ENCODE measurements around the gene RAPGEF4. TPM values are rescaled to one million over a fixed set of nuclear protein-coding genes. Genes with fewer than 3 reads are reported as not detected.

RAPGEF4 gene
- total and polyA plus RNA-seq, 2 donors (not counting 1 experiment from before 2014, with no cell fraction given), result 0.22 to 0.30 TPM

- Histone ChIP-seq H3K36me3 (replicated peaks in 1 of 2; ENCODE audit: control extremely low read depth in 1 of 2, control insufficient read depth in 1 of 2, extremely low read depth in 1 of 2, insufficient read depth in 2 of 2, low read length in 1 of 2) (no peaks in the 10 kb centered on the region), H3K9me3 (ENCODE audit: control extremely low read depth in 1 of 3, control insufficient read depth in 2 of 3, insufficient read depth in 1 of 3, low read length in 2 of 3) (no peaks in the 10 kb centered on the region), H3K4me2 (replicated peaks; ENCODE audit: low read depth, low read length, poor library complexity, severe bottlenecking) (no peak overlapping the region), H2AFZ (ENCODE audit: insufficient read depth, low read depth, low read length, poor library complexity, severe bottlenecking) (no peak overlapping the region), H4K20me1 (ENCODE audit: control insufficient read depth, insufficient read depth, low read length, poor library complexity, severe bottlenecking) (no peaks in the 10 kb centered on the region), H3K4me3 (ENCODE audit: control extremely low read depth in 1 of 5, extremely low read depth in 1 of 5, insufficient read depth in 1 of 5, low read depth in 2 of 5, low read length in 4 of 5) (no peak overlapping the region), H3K27me3 (replicated peaks in 1 of 4; ENCODE audit: control extremely low read depth in 1 of 4, control insufficient read depth in 3 of 4, insufficient read depth in 4 of 4, low read length in 3 of 4) (peaks cover 0 to 2% (median 0%) of the 10 kb centered on the region in 4 experiments), H3K79me2 (ENCODE audit: control insufficient read depth, insufficient read depth, low read length) (no peaks in the 10 kb centered on the region), H3K27ac (ENCODE audit: low read length in 2 of 2) (no peak overlapping the region), H3K4me1 (ENCODE audit: control insufficient read depth in 2 of 2, insufficient read depth in 2 of 2, low read length in 2 of 2) (no peaks in the 10 kb centered on the region), H3K9ac (ENCODE audit: low read length) (no peak overlapping the region)
- TF ChIP-seq CTCF (IDR thresholded peaks at IDR 0.05) (no peak), EZH2 (IDR thresholded peaks at IDR 0.05; ENCODE audit: borderline replicate concordance, insufficient read depth, low read depth, low read length, poor library complexity, severe bottlenecking) (no peak)
- peaks cover 7% of the 10 kb centered on the region for H3K27me3 Mint-ChIP-seq
- H3K4me1 Mint-ChIP-seq, result no peaks in the 10 kb centered on the region
- ChIA-PET POLR2A (no interaction called here), CTCF (no interaction called here)
- WGBS (ENCODE audit: insufficient coverage), result 100% methylated on average over 1 of the region's 3 CpGs
- no peak overlapping the region for H3K27ac Mint-ChIP-seq
- H3K9me3 Mint-ChIP-seq (ENCODE audit: insufficient read depth), result no peaks in the 10 kb centered on the region
- intact Hi-C loops (cut with micrococcal nuclease), result no loop called here
- ATAC-seq (ENCODE audit: low read depth), result no peak
- no peak overlapping the region for H3K4me3 Mint-ChIP-seq
- no peak for DNase-seq
Measured at GRCh38 chr2:173053043-173053699, 317.5 kb downstream of the RAPGEF4 start.

GRCh38 chr2:173054466-173054865 lies 318.8 kb downstream of the RAPGEF4 start:
- Histone ChIP-seq H3K27ac (ENCODE audit: low read length in 2 of 2) (no peak overlapping the region), H3K27me3 (replicated peaks in 1 of 4; ENCODE audit: control extremely low read depth in 1 of 4, control insufficient read depth in 3 of 4, insufficient read depth in 4 of 4, low read length in 3 of 4) (no peaks in the 10 kb centered on the region), H3K4me2 (replicated peaks; ENCODE audit: low read depth, low read length, poor library complexity, severe bottlenecking) (no peak overlapping the region), H3K4me1 (ENCODE audit: control insufficient read depth in 2 of 2, insufficient read depth in 2 of 2, low read length in 2 of 2) (peaks cover 7 to 8% of the 10 kb centered on the region in 2 donors), H3K79me2 (ENCODE audit: control insufficient read depth, insufficient read depth, low read length) (no peaks in the 10 kb centered on the region), H3K36me3 (replicated peaks in 1 of 2; ENCODE audit: control extremely low read depth in 1 of 2, control insufficient read depth in 1 of 2, extremely low read depth in 1 of 2, insufficient read depth in 2 of 2, low read length in 1 of 2) (no peaks in the 10 kb centered on the region), H3K9me3 (ENCODE audit: control extremely low read depth in 1 of 3, control insufficient read depth in 2 of 3, insufficient read depth in 1 of 3, low read length in 2 of 3) (no peaks in the 10 kb centered on the region), H3K9ac (ENCODE audit: low read length) (no peak overlapping the region), H3K4me3 (ENCODE audit: control extremely low read depth in 1 of 5, extremely low read depth in 1 of 5, insufficient read depth in 1 of 5, low read depth in 2 of 5, low read length in 4 of 5) (no peak overlapping the region), H4K20me1 (ENCODE audit: control insufficient read depth, insufficient read depth, low read length, poor library complexity, severe bottlenecking) (no peaks in the 10 kb centered on the region), H2AFZ (ENCODE audit: insufficient read depth, low read depth, low read length, poor library complexity, severe bottlenecking) (no peak overlapping the region)
- no CpG with 5 or more reads among the region's 3 CpGs for WGBS (ENCODE audit: insufficient coverage)
- peaks cover 10% of the 10 kb centered on the region for H3K4me1 Mint-ChIP-seq
- intact Hi-C loops (cut with micrococcal nuclease), result no loop called here
- ATAC-seq (ENCODE audit: low read depth) (no peak), DNase-seq (no peak)
- H3K27me3 Mint-ChIP-seq, result peaks cover 7% of the 10 kb centered on the region
- CTCF ChIA-PET, result no interaction called here
- no peaks in the 10 kb centered on the region for H3K9me3 Mint-ChIP-seq (ENCODE audit: insufficient read depth)
- H3K4me3 Mint-ChIP-seq, result no peak overlapping the region
- no peak overlapping the region for H3K27ac Mint-ChIP-seq
- POLR2A ChIA-PET, result no interaction called here
- TF ChIP-seq CTCF (IDR thresholded peaks at IDR 0.05), result no peak
- TF ChIP-seq EZH2 (IDR thresholded peaks at IDR 0.05; ENCODE audit: borderline replicate concordance, insufficient read depth, low read depth, low read length, poor library complexity, severe bottlenecking), result no peak

Data from B cell (primary cell).